Lower lobe of right lung (tissue), 2 donors: ENCODE results near the gene RPL11. TPM values are rescaled to one million over a fixed set of nuclear protein-coding genes. Genes with fewer than 3 reads are reported as not detected.
A peak's percentile ranks its signal among the peaks of the same experiment; 100 is the strongest.

Experiments used
- ATAC-seq, 2 donors: fragments of 200-7000 bp; cut with Tn5 transposase; one replicate each; pipeline ENCODE4 v1.9.1; 2020 to 2022; ENCODE audit warnings: mild to moderate bottlenecking in 2 of 2, moderate library complexity in 2 of 2
- DNase-seq: peaks from one replicate; pipeline ENCODE4 v3.0.0-alpha.2; 2020
- H3K27ac ChIP-seq: fragments of 200-600 bp; one replicate; pipeline ENCODE4 v1.8.0; 2022
- H3K27me3 ChIP-seq: fragments of 200-600 bp; one replicate; pipeline ENCODE4 v1.8.0; 2022; ENCODE audit warnings: low read depth
- H3K36me3 ChIP-seq: fragments of 200-600 bp; one replicate; pipeline ENCODE4 v1.8.0; 2022; ENCODE audit warnings: mild to moderate bottlenecking
- H3K4me1 ChIP-seq: fragments of 200-600 bp; one replicate; pipeline ENCODE4 v1.8.0; 2022
- H3K4me3 ChIP-seq: fragments of 200-600 bp; one replicate; pipeline ENCODE4 v1.8.0; 2022; ENCODE audit warnings: mild to moderate bottlenecking
- H3K9me3 ChIP-seq: fragments of 200-600 bp; one replicate; pipeline ENCODE4 v1.8.0; 2022
- intact Hi-C: fragments of 100-400 bp; cut with DNase I; formaldehyde crosslinking; loops from one replicate; pipeline ENCODE4 v1.11.0; 2022
- total RNA-seq: library from RNA; stranded (reverse); fragmentation: NEBNext Ultra II Directional; extraction: Animal tissue kit (Norgen Biotek cat#: 25700); gene quantifications from one replicate; pipeline ENCODE4 v1.2.1, GENCODE V29; 2021
- TF ChIP-seq, protein P1 (sequence below): fragments of 200-600 bp; IDR thresholded peaks from one replicate; pipeline ENCODE4 v1.8.0; 2022; ENCODE audit warnings: antibody characterized with exemption, mild to moderate bottlenecking
- donor health status: DM: no; HTN: yes; CAD: no; lungs with severe emphysema.

Gene RPL11
- total RNA-seq, 1 donor from 2014 or later = 959 TPM

DNA sequence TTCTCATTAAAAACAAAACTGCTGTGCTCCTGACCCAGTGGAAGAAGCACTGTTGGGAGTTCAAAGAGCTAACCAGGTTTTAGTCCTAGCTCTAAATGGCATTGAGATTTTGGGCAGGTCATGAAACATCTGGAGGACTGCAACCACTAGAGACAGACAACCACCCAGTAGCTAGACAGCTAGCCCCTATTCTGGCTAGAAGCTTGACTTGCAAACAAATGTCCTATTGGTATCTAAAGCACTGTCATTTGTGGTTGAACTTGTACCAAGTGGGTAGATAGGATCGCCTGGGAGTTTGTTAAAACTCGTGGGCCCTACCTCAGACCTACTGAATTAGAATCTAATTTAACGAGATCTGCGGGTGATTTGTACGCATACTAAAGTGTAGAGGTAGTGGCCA lies 6.9 kb downstream of the RPL11 start:
- Histone ChIP-seq H3K9me3 (no peaks in the 10 kb centered on the region), H3K4me3 (no peak overlapping the region), H3K36me3 (peaks cover 98% of the 10 kb centered on the region), H3K27me3 (no peaks in the 10 kb centered on the region), H3K27ac (no peak overlapping the region), H3K4me1 (peaks cover 49% of the 10 kb centered on the region)
- no peak for ATAC-seq
- intact Hi-C loops = loop anchor here (5.0 kb wide), 1 partner anchor 54 kb away; no protein-coding TSS in a partner anchor
- no peak for DNase-seq
- TF ChIP-seq, protein P1, sequence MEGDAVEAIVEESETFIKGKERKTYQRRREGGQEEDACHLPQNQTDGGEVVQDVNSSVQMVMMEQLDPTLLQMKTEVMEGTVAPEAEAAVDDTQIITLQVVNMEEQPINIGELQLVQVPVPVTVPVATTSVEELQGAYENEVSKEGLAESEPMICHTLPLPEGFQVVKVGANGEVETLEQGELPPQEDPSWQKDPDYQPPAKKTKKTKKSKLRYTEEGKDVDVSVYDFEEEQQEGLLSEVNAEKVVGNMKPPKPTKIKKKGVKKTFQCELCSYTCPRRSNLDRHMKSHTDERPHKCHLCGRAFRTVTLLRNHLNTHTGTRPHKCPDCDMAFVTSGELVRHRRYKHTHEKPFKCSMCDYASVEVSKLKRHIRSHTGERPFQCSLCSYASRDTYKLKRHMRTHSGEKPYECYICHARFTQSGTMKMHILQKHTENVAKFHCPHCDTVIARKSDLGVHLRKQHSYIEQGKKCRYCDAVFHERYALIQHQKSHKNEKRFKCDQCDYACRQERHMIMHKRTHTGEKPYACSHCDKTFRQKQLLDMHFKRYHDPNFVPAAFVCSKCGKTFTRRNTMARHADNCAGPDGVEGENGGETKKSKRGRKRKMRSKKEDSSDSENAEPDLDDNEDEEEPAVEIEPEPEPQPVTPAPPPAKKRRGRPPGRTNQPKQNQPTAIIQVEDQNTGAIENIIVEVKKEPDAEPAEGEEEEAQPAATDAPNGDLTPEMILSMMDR = no peak

DNA sequence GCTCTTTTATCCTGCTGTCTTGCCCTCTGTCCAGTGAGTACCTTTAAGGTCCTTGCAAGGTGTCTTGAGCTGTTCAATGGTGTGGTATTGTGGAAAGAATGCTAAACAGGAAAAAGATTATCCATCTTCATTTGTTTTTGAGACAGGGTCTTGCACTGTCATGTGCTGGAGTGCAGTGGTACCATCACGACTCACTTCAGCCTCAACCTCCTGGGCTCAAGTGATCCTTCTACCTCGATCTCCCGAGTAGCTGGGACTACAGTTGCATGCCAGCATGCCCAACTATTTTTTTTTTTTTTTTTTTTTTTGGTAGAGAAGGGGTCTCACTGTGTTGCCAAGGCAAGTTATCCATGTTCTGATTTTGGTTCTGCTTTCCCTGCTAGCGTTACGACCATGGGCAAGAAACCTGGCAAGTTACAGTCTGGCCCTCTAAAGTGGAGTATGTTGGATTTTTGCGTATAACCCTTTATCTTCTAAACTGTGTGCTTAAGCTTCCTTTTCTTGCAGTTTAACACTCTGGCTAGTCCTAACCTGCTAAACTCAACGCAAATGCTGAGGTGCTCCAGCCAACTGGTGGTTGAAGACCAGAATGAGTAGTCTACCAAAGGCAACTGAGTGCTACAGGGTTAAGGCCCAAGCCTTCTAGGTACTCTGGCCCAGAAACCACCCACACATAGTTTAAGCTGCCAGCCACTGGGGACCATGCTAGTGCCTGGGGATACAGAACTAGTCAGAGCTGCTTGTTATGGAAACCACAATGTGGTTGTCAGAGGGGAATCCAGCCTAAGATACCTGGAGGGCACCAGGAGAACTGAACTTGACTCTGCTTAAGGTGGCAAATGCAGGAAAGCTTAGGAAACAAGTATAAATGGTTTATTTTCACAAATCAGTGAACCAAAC lies 7.9 kb downstream of the RPL11 start:
- peaks cover 39% of the 10 kb centered on the region for H3K4me1 ChIP-seq
- H3K27me3 ChIP-seq = no peaks in the 10 kb centered on the region
- H3K36me3 ChIP-seq = peaks cover 91% of the 10 kb centered on the region
- H3K9me3 ChIP-seq = no peaks in the 10 kb centered on the region
- no peak overlapping the region for H3K4me3 ChIP-seq
- no peak for DNase-seq
- no peak overlapping the region for H3K27ac ChIP-seq
- ATAC-seq = no peak
- intact Hi-C loops = loop anchor here (5.0 kb wide), 1 partner anchor 53 kb away; no protein-coding TSS in a partner anchor
- TF ChIP-seq, protein P1 = no peak

DNA sequence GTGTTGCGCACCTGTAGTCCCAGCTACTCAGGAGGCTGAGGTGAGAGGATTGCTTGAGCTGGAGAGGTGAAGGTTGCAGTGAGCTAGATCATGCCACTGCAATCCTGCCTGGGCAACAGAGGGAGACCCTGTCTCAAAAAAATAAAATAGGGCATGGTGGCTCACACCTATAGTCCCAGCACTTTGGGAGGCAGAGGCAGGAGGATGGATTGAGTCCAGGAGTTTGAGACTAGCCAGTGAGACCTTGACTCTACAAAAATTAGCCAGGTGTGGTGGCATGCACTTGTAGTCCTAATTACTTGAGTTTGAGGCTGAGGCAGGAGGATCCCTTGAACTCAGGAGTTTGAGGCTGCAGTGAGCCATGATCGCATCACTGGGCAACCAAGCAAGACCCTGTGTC lies 9.7 kb downstream of the RPL11 start:
- DNase-seq = no peak
- peaks cover 22% of the 10 kb centered on the region for H3K4me1 ChIP-seq
- peaks cover 81% of the 10 kb centered on the region for H3K36me3 ChIP-seq
- no peak overlapping the region for H3K4me3 ChIP-seq
- no peaks in the 10 kb centered on the region for H3K27me3 ChIP-seq
- no peak overlapping the region for H3K27ac ChIP-seq
- intact Hi-C loops = no loop called here
- no peak for ATAC-seq
- no peaks in the 10 kb centered on the region for H3K9me3 ChIP-seq
- TF ChIP-seq, protein P1 = no peak

DNA sequence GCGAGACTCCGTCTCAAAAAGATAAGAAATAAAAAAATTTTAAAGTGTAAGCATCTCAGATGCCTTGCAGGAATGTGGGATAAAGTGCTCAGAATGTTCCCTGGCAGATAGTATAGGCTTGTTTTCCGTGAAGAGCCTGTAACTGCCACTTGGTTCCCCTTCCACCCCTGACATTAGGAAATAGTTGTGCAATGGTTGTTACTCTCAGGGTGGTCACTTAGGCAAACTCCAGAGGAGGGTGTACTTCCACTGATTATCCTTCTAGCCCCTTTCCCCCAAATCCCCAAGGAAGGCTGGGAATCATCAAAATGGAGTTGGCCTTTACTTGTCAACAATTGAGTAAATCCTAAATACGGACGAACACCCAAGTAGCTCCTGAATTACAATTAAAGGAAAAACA lies 10.4 kb downstream of the RPL11 start:
- DNase-seq = no peak
- no peak for ATAC-seq
- intact Hi-C loops = no loop called here
- peaks cover 16% of the 10 kb centered on the region for H3K4me1 ChIP-seq
- no peak overlapping the region for H3K27ac ChIP-seq
- H3K27me3 ChIP-seq = no peaks in the 10 kb centered on the region
- no peaks in the 10 kb centered on the region for H3K9me3 ChIP-seq
- no peak overlapping the region for H3K4me3 ChIP-seq
- TF ChIP-seq, protein P1 = no peak
- H3K36me3 ChIP-seq = peaks cover 74% of the 10 kb centered on the region

DNA sequence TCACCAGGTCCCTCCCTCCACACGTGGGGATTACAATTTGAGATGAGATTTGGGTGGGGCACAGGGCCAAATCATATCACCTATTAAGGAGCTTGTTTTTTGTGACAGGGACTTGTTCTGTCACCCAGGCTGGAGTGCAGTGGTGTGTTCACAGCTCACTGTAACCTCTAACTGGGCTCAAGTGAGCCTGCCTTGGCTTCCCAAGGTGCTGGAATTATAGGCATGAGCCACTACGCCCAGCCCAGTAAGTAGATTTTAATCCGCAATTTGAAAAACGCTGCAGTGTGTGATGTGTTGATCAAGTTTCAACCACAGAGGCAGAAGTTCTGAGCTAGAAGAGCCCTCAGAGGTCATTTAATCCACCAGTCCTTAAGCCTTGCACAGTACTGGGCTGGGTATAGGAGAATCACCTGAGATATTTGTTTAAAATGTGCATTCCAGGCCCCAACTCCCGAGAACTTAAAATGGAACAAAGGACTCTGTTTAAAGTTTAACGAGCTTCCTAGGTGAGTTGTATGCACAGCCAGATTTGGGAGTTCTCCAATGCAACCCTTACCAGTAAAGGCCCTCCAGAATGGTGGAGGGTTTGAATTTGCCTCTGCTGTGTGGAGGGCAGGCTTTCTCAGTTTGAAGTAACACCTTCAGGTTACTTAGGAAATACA lies 13.4 kb downstream of the RPL11 start:
- peak; percentile 91 to 92 for ATAC-seq
- intact Hi-C loops = no loop called here
- Histone ChIP-seq H3K4me3 (no peak overlapping the region), H3K4me1 (peaks cover 16% of the 10 kb centered on the region), H3K27me3 (no peaks in the 10 kb centered on the region), H3K9me3 (no peaks in the 10 kb centered on the region), H3K27ac (peak overlapping the region; percentile 56), H3K36me3 (peaks cover 45% of the 10 kb centered on the region)
- no peak for DNase-seq
- TF ChIP-seq, protein P1 = no peak
